GM19395 (cell line): ENCODE results near the gene UTP18.
"Not testable (repeated sequence)": the region's sequence is repeated elsewhere in the genome, so short reads cannot be mapped to it uniquely, and the experiment has no call there.

Experiments used
- ATAC-seq: cut with Tn5 transposase; IDR thresholded peaks from one replicate; pipeline ENCODE4 v1.9.1; 2021; ENCODE audit warnings: mild to moderate bottlenecking, moderate library complexity; ENCODE audit not compliant: unreplicated experiment

Gene UTP18

GRCh38 chr17:51260237-51261023, at the start of gene UTP18:
UTP18 (plus strand) TSS chr17:51260546; CDS start chr17:51260585, 39 bp downstream.
- ATAC-seq = peak; percentile 76

GRCh38 chr17:51214920-51215319, 45.4 kb upstream of the UTP18 start:
- ATAC-seq = no peak

- ATAC-seq = no peak
These were observed 42.4 kb upstream of the UTP18 start for GRCh38 chr17:51217946-51218345.

- ATAC-seq = no peak
These were observed 39.0 kb upstream of the UTP18 start for GRCh38 chr17:51221322-51221721.

GRCh38 chr17:51224402-51225262, 35.7 kb upstream of the UTP18 start:
- ATAC-seq = no peak

GRCh38 chr17:51225523-51225922, 34.8 kb upstream of the UTP18 start:
- ATAC-seq = not testable (repeated sequence)

GRCh38 chr17:51228161-51228560, 32.2 kb upstream of the UTP18 start:
- ATAC-seq = no peak

- no peak for ATAC-seq
These were observed 30.5 kb upstream of the UTP18 start for GRCh38 chr17:51229889-51230288.

GRCh38 chr17:51230306-51230705, 30.0 kb upstream of the UTP18 start:
- ATAC-seq = no peak

GRCh38 chr17:51231999-51232398, 28.3 kb upstream of the UTP18 start:
- no peak for ATAC-seq

GRCh38 chr17:51234162-51234561, 26.2 kb upstream of the UTP18 start:
- no peak for ATAC-seq

GRCh38 chr17:51238255-51238887, 22.0 kb upstream of the UTP18 start:
- ATAC-seq = peak; percentile 87

GRCh38 chr17:51240275-51240674, 20.1 kb upstream of the UTP18 start:
- ATAC-seq = no peak

GRCh38 chr17:51244041-51244440, 16.3 kb upstream of the UTP18 start:
- no peak for ATAC-seq

GRCh38 chr17:51245535-51245934, 14.8 kb upstream of the UTP18 start:
- no peak for ATAC-seq

- no peak for ATAC-seq
These were observed 10.0 kb upstream of the UTP18 start for GRCh38 chr17:51250314-51250840.

- ATAC-seq = no peak
These were observed 9.3 kb upstream of the UTP18 start for GRCh38 chr17:51251010-51251409.

GRCh38 chr17:51255673-51256072, 4.7 kb upstream of the UTP18 start:
- no peak for ATAC-seq

- no peak for ATAC-seq
These were observed 4.2 kb upstream of the UTP18 start for GRCh38 chr17:51256101-51256500.

GRCh38 chr17:51257150-51258081, 2.9 kb upstream of the UTP18 start:
- ATAC-seq = no peak
